H1 (cell line): ENCODE measurements around the gene FBXO41. TPM values are rescaled to one million over a fixed set of nuclear protein-coding genes. Genes with fewer than 3 reads are reported as not detected.

Experiments
- CTCF ChIA-PET: fragments of 300-600 bp; sonication (Branson Sonifier 250); formaldehyde crosslinking; loops from one replicate; lab custom pipeline; 2021; ENCODE audit not compliant: partially characterized antibody; lab: Charles Lee
- POLR2A ChIA-PET: fragments of 300-600 bp; sonication (Branson Sonifier 250); formaldehyde crosslinking; loops from one replicate; lab custom pipeline; 2021; ENCODE audit warnings: inconsistent platforms; ENCODE audit not compliant: partially characterized antibody; lab: Charles Lee
- DNase-seq, 2 experiments: peaks; one replicate each; pipeline versions ENCODE4 v3.0.0 to v3.0.0-alpha.2; 2010 to 2022; ENCODE audit warnings: low spot score in 2 of 2, low read depth in 1 of 2, mixed read lengths in 1 of 2
- FAIRE-seq: peaks from 2 replicates; lab custom pipeline; 2011; peaks lifted over from hg19 to GRCh38; lab: Jason Lieb, UNC
- H2AFZ ChIP-seq: 2 replicates; pipeline ENCODE4 v1.8.1; 2012; ENCODE audit warnings: low read length, inconsistent platforms
- H2AK5ac ChIP-seq: 2 replicates; pipeline ENCODE4 v1.6.1; 2013; ENCODE audit warnings: low read depth, low read length
- H2BK120ac ChIP-seq: replicated peaks from 2 replicates; pipeline ENCODE3; 2013; ENCODE audit warnings: low read depth, low read length, inconsistent platforms
- H2BK12ac ChIP-seq: 2 replicates; pipeline ENCODE4 v1.6.1; 2013; ENCODE audit warnings: low read depth, low read length
- H2BK15ac ChIP-seq: 2 replicates; pipeline ENCODE4 v1.6.1; 2013; ENCODE audit warnings: low read length
- H2BK20ac ChIP-seq: 2 replicates; pipeline ENCODE4 v1.6.1; 2013; ENCODE audit warnings: low read length
- H2BK5ac ChIP-seq: 2 replicates; pipeline ENCODE4 v1.6.1; 2013; ENCODE audit warnings: low read depth, low read length
- H3K14ac ChIP-seq: 2 replicates; pipeline ENCODE4 v1.6.1; 2013; ENCODE audit warnings: inconsistent platforms; ENCODE audit not compliant: insufficient read length
- H3K18ac ChIP-seq: 2 replicates; pipeline ENCODE4 v1.6.1; 2013; ENCODE audit warnings: low read length; ENCODE audit errors: extremely low read depth
- H3K23ac ChIP-seq: 2 replicates; pipeline ENCODE4 v1.6.1; 2013; ENCODE audit warnings: inconsistent platforms; ENCODE audit not compliant: insufficient read length
- H3K23me2 ChIP-seq: 2 replicates; pipeline ENCODE4 v1.6.1; 2013; ENCODE audit warnings: low read depth, low read length
- H3K27ac ChIP-seq: 2 replicates; pipeline ENCODE4 v1.6.1; 2011; ENCODE audit warnings: low read depth, low read length, inconsistent platforms
- H3K27me3 ChIP-seq, 4 experiments: replicated peaks in 1 of 4; 1 replicate in 1 of 4; 2 replicates in 3 of 4; pipeline versions ENCODE4 v1.6.1 to v1.8.1; 2011 to 2013; ENCODE audit warnings: low read length in 3 of 4, mild to moderate bottlenecking in 3 of 4, inconsistent platforms in 2 of 4, mixed read lengths in 2 of 4, moderate library complexity in 1 of 4; ENCODE audit not compliant: control insufficient read depth in 3 of 4, insufficient read depth in 3 of 4; ENCODE audit errors: extremely low read depth in 1 of 4
- H3K36me3 ChIP-seq, 4 experiments: 2 replicates each; pipeline versions ENCODE4 v1.6.1 to v1.8.1; 2011 to 2013; ENCODE audit warnings: mild to moderate bottlenecking in 4 of 4, low read length in 3 of 4, moderate library complexity in 2 of 4, control low read depth in 1 of 4, inconsistent platforms in 1 of 4; ENCODE audit not compliant: insufficient read depth in 4 of 4, control insufficient read depth in 2 of 4
- H3K4ac ChIP-seq: replicated peaks from 2 replicates; pipeline ENCODE3; 2013; ENCODE audit warnings: low read length, low read depth, mixed read lengths, inconsistent platforms; ENCODE audit not compliant: insufficient read length
- H3K4me1 ChIP-seq, 4 experiments: replicated peaks in 1 of 4; 1 replicate in 1 of 4; 2 replicates in 3 of 4; pipeline versions ENCODE4 v1.6.1 to v1.8.1; 2011 to 2013; ENCODE audit warnings: low read length in 3 of 4, inconsistent platforms in 2 of 4, mixed read lengths in 1 of 4; ENCODE audit not compliant: insufficient read depth in 4 of 4, control insufficient read depth in 3 of 4
- H3K4me2 ChIP-seq, 2 experiments: 2 replicates each; pipeline versions ENCODE4 v1.6.1 to v1.8.1; 2011 to 2013; ENCODE audit warnings: low read depth in 2 of 2, low read length in 2 of 2, control low read depth in 1 of 2, inconsistent platforms in 1 of 2, mild to moderate bottlenecking in 1 of 2; ENCODE audit not compliant: insufficient read depth in 1 of 2
- H3K4me3 ChIP-seq, 4 experiments: fragments of 200-600, 300-600 bp in 1 of 4; sonication (generic), shearing (Covaris generic), sonication (Bioruptor Twin) in 1 of 4; 2 replicates each; pipeline versions ENCODE4 v1.5.1 to v1.8.1; 2011 to 2016; ENCODE audit warnings: low read length in 4 of 4, low read depth in 3 of 4, control low read depth in 2 of 4, inconsistent platforms in 2 of 4, mild to moderate bottlenecking in 2 of 4, mixed read lengths in 1 of 4, moderate library complexity in 1 of 4; ENCODE audit not compliant: insufficient read depth in 2 of 4; ENCODE audit errors: extremely low read depth in 1 of 4
- H3K56ac ChIP-seq: replicated peaks from 2 replicates; pipeline ENCODE3; 2013; ENCODE audit warnings: low read depth, mild to moderate bottlenecking, mixed read lengths, low read length, inconsistent platforms; ENCODE audit not compliant: insufficient read length
- H3K79me1 ChIP-seq: 2 replicates; pipeline ENCODE4 v1.6.1; 2013; ENCODE audit warnings: low read depth, low read length, control low read depth
- H3K79me2 ChIP-seq, 2 experiments: 2 replicates each; pipeline versions ENCODE4 v1.6.1 to v1.8.1; 2012 to 2013; ENCODE audit warnings: low read length in 2 of 2, mild to moderate bottlenecking in 2 of 2, inconsistent platforms in 1 of 2; ENCODE audit not compliant: insufficient read depth in 2 of 2, control insufficient read depth in 1 of 2
- H3K9ac ChIP-seq, 4 experiments: replicated peaks in 1 of 4; 1 replicate in 1 of 4; 2 replicates in 3 of 4; pipeline versions ENCODE4 v1.6.1 to v1.8.1; 2011 to 2013; ENCODE audit warnings: low read depth in 3 of 4, low read length in 3 of 4, control low read depth in 2 of 4, mild to moderate bottlenecking in 2 of 4, moderate library complexity in 2 of 4, inconsistent platforms in 1 of 4; ENCODE audit errors: extremely low read depth in 1 of 4
- H3K9me3 ChIP-seq, 2 experiments: 2 replicates each; pipeline versions ENCODE4 v1.6.1 to v1.8.1; 2012 to 2013; ENCODE audit warnings: mild to moderate bottlenecking in 2 of 2, moderate library complexity in 2 of 2, control low read depth in 1 of 2, inconsistent platforms in 1 of 2, low read depth in 1 of 2, low read length in 1 of 2, mixed read lengths in 1 of 2; ENCODE audit not compliant: insufficient read depth in 2 of 2
- H4K20me1 ChIP-seq, 2 experiments: replicated peaks in 1 of 2; 2 replicates each; pipeline versions ENCODE3 to v1.8.1; 2011 to 2013; ENCODE audit warnings: inconsistent platforms in 2 of 2, low read length in 2 of 2, mild to moderate bottlenecking in 1 of 2; ENCODE audit not compliant: insufficient read depth in 2 of 2, control insufficient read depth in 1 of 2
- H4K5ac ChIP-seq: 2 replicates; pipeline ENCODE4 v1.6.1; 2013; ENCODE audit warnings: low read length, low read depth, mixed read lengths, inconsistent platforms; ENCODE audit not compliant: insufficient read length
- H4K8ac ChIP-seq: 2 replicates; pipeline ENCODE4 v1.8.0; 2013; ENCODE audit warnings: mild to moderate bottlenecking, moderate library complexity, low read length, inconsistent platforms; ENCODE audit not compliant: insufficient read depth; ENCODE audit errors: extremely low read depth
- H4K91ac ChIP-seq: replicated peaks from 2 replicates; pipeline ENCODE3; 2013; ENCODE audit warnings: low read length, mixed read lengths, inconsistent platforms; ENCODE audit not compliant: insufficient read length
- CHD2 ChIP-seq: IDR thresholded peaks from 2 replicates; pipeline ENCODE4 v1.6.1; 2012; ENCODE audit warnings: low read length, improper control_type of control experiment
- EP300 ChIP-seq, 2 experiments: IDR thresholded peaks; 1 replicate in 1 of 2; 2 replicates in 1 of 2; pipeline ENCODE4 v1.6.1; 2011 to 2012; ENCODE audit warnings: low read depth in 2 of 2, low read length in 2 of 2, mild to moderate bottlenecking in 2 of 2, borderline replicate concordance in 1 of 2, inconsistent platforms in 1 of 2, moderate library complexity in 1 of 2
- EZH2 ChIP-seq: fragments of 200-600 bp; sonication (generic); IDR thresholded peaks from 2 replicates; pipeline ENCODE4 v1.7.1; 2012; ENCODE audit warnings: low read depth, mild to moderate bottlenecking, moderate library complexity, low read length, inconsistent platforms; ENCODE audit not compliant: severe bottlenecking
- GABPA ChIP-seq: IDR thresholded peaks from 2 replicates; pipeline ENCODE4 v1.6.1; 2011; ENCODE audit warnings: mild to moderate bottlenecking, low read length, moderate library complexity, borderline replicate concordance; ENCODE audit not compliant: insufficient read depth
- POU5F1 ChIP-seq: IDR thresholded peaks from 2 replicates; pipeline ENCODE4 v1.6.1; 2011; ENCODE audit warnings: low read depth, mild to moderate bottlenecking, low read length, moderate library complexity
- RAD21 ChIP-seq, 2 experiments: IDR thresholded peaks in 1 of 2; conservative IDR thresholded peaks in 1 of 2; 2 replicates each; pipeline ENCODE4 v1.6.1; 2011; ENCODE audit warnings: low read depth in 2 of 2, low read length in 2 of 2, improper control_type of control experiment in 1 of 2, inconsistent platforms in 1 of 2, mild to moderate bottlenecking in 1 of 2, moderate library complexity in 1 of 2
- RBBP5 ChIP-seq: IDR thresholded peaks from 2 replicates; pipeline ENCODE4 v1.7.1; 2012; ENCODE audit warnings: low read depth, mild to moderate bottlenecking, inconsistent platforms, low read length, moderate library complexity, borderline replicate concordance
- SP4 ChIP-seq: IDR thresholded peaks from 2 replicates; pipeline ENCODE4 v1.6.1; 2012; ENCODE audit warnings: low read length, inconsistent platforms
- SUZ12 ChIP-seq: fragments of 200-600 bp; sonication (generic); IDR thresholded peaks from 2 replicates; pipeline ENCODE4 v1.6.1; 2012; ENCODE audit warnings: mild to moderate bottlenecking, inconsistent platforms, low read length, moderate library complexity, mixed read lengths
- WGBS, 2 experiments: shearing (Covaris generic) in 1 of 2; methylation state at CpG; one replicate each; pipeline versions ENCODE4 v1.1.6 to v1.1.7; 2013 to 2015; ENCODE audit warnings: low lambda C conversion rate in 2 of 2, mixed read lengths in 2 of 2, inconsistent platforms in 1 of 2, low coverage in 1 of 2, missing lambda C conversion rate in 1 of 2; ENCODE audit not compliant: insufficient replicate concordance in 2 of 2, insufficient coverage in 1 of 2, insufficient read length in 1 of 2; ENCODE audit errors: extremely low coverage in 1 of 2, missing lambda C conversion rate in 1 of 2; 5-methylcytosine and 5-hydroxymethylcytosine counted together
- polyA plus RNA-seq, 7 experiments: library from polyadenylated mRNA; depleted of rRNA in 3 of 7; stranded (reverse) in 5 of 7; unstranded in 2 of 7; fragments of >200 nt in 5 of 7; fragments of 200-250 nt in 2 of 7; gene quantifications; 1 replicate in 5 of 7; 2 replicates in 1 of 7; 4 replicates in 1 of 7; pipeline versions ENCODE4 v1.2.1 to v1.2.3, GENCODE V29; 2011 to 2013; ENCODE audit warnings: missing spikeins in 2 of 7, mixed read lengths in 2 of 7
- total RNA-seq: library from RNA; stranded (reverse); fragmentation: NEBNext Ultra II Directional; extraction: Animal tissue kit (Norgen Biotek cat#: 25700); gene quantifications from 2 replicates; pipeline ENCODE4 v1.2.1, GENCODE V29; 2021
- TF ChIP-seq, protein P1 (sequence below): IDR thresholded peaks from 2 replicates; pipeline ENCODE4 v1.6.1; 2012; ENCODE audit warnings: inconsistent platforms

FBXO41 gene
- total and polyA plus RNA-seq, 2 of the 8 experiments (the other 6 are each of a cell fraction or from before 2014, with no cell fraction given), result 11.2 to 14.3 TPM

- Histone ChIP-seq H2BK12ac (no peak overlapping the region), H3K4ac (no peak overlapping the region), H3K4me2 (no peak overlapping the region), H3K27me3 (peaks cover 0 to 4% (median 2%) of the 10 kb centered on the region in 4 experiments; a peak in 1 of 7 replicates), H2AK5ac (no peak overlapping the region), H2BK20ac (no peak overlapping the region), H3K4me3 (no peak overlapping the region), H4K20me1 (no peaks in the 10 kb centered on the region), H3K14ac (no peak overlapping the region), H3K9me3 (no peaks in the 10 kb centered on the region), H4K5ac (no peak overlapping the region), H4K91ac (no peak overlapping the region), H2AFZ (no peak overlapping the region), H3K18ac (no peak overlapping the region), H3K23me2 (peaks cover 3% of the 10 kb centered on the region; the same call in 1 of the 2 replicates), H2BK5ac (no peak overlapping the region), H2BK15ac (no peak overlapping the region), H3K9ac (no peak overlapping the region), H3K4me1 (peaks cover 0 to 3% (median 2%) of the 10 kb centered on the region in 4 experiments; a peak in 3 of 7 replicates), H3K23ac (no peak overlapping the region), H4K8ac (no peak overlapping the region; the same call in 1 of the 2 replicates), H3K27ac (no peak overlapping the region), H3K79me2 (peaks cover 5 to 12% of the 10 kb centered on the region in 2 experiments), H3K36me3 (no peaks in the 10 kb centered on the region), H2BK120ac (no peak overlapping the region), H3K56ac (no peak overlapping the region), H3K79me1 (peaks cover 3% of the 10 kb centered on the region; the same call in 1 of the 2 replicates)
- no peak for TF ChIP-seq CHD2
- TF ChIP-seq EZH2, result no peak
- no peak for TF ChIP-seq RAD21 (IDR thresholded peaks at IDR 0.05 in 1 of 2, conservative IDR thresholded peaks at IDR 0.05 in 1 of 2; ENCODE audit: low read depth in 2 of 2, low read length in 2 of 2)
- TF ChIP-seq POU5F1, result no peak
- no peak for TF ChIP-seq RBBP5
- TF ChIP-seq, protein P1, sequence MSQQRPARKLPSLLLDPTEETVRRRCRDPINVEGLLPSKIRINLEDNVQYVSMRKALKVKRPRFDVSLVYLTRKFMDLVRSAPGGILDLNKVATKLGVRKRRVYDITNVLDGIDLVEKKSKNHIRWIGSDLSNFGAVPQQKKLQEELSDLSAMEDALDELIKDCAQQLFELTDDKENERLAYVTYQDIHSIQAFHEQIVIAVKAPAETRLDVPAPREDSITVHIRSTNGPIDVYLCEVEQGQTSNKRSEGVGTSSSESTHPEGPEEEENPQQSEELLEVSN, result no peak
- TF ChIP-seq SUZ12, result no peak
- no peak for TF ChIP-seq GABPA
- no peak for TF ChIP-seq EP300 (IDR thresholded peaks at IDR 0.05; ENCODE audit: borderline replicate concordance in 1 of 2, low read depth in 2 of 2, low read length in 2 of 2)
- TF ChIP-seq SP4, result no peak
- DNase-seq (no peak), FAIRE-seq (no peak)
- 87% methylated on average over 6 of the region's 6 CpGs; no CpG with 5 or more reads in 1 of the 2 experiments for WGBS, 2 experiments
- ChIA-PET CTCF (interaction anchor here (0.9 to 8.4 kb wide), 9 partner anchors 8 to 318 kb away, joined by 3 to 92 read pairs (median 4); no protein-coding TSS in a partner anchor), POLR2A (interaction anchor here (2.4 to 6.2 kb wide), 3 partner anchors 8 to 33 kb away, joined by 8 to 39 read pairs (median 17); partner anchors contain the start of genes CCT7, NOTO and PRADC1)
These were observed 73.6 kb downstream of the FBXO41 start for GRCh38 chr2:73210696-73211095.
